H9 (cell line): ENCODE measurements around the gene FOXO1. TPM values are rescaled to one million over a fixed set of nuclear protein-coding genes. Genes with fewer than 3 reads are reported as not detected.

ENCODE experiments used
- DNase-seq: peaks from one replicate; pipeline ENCODE4 v3.0.0-alpha.2; 2017
- H2AFZ ChIP-seq: one replicate; pipeline ENCODE4 v1.6.1; 2013; ENCODE audit warnings: mild to moderate bottlenecking, low read length, control low read depth, moderate library complexity
- H2AK5ac ChIP-seq: 2 replicates; pipeline ENCODE4 v1.6.1; 2013; ENCODE audit warnings: low read length, control low read depth, mixed read lengths; ENCODE audit not compliant: insufficient read length
- H2BK120ac ChIP-seq: one replicate; pipeline ENCODE4 v1.6.1; 2013; ENCODE audit warnings: low read depth, mild to moderate bottlenecking, low read length, control low read depth, inconsistent platforms; ENCODE audit not compliant: poor library complexity, severe bottlenecking
- H2BK12ac ChIP-seq: 2 replicates; pipeline ENCODE4 v1.6.1; 2013; ENCODE audit warnings: low read length, control low read depth, mixed read lengths, low read depth; ENCODE audit not compliant: insufficient read length
- H2BK15ac ChIP-seq: 2 replicates; pipeline ENCODE4 v1.6.1; 2013; ENCODE audit warnings: low read depth, low read length, control low read depth
- H2BK20ac ChIP-seq: one replicate; pipeline ENCODE4 v1.6.1; 2013; ENCODE audit warnings: low read depth, mild to moderate bottlenecking, low read length, control low read depth, inconsistent platforms; ENCODE audit not compliant: poor library complexity, severe bottlenecking
- H2BK5ac ChIP-seq: 2 replicates; pipeline ENCODE4 v1.6.1; 2013; ENCODE audit warnings: low read length, control low read depth, mixed read lengths; ENCODE audit not compliant: insufficient read length
- H3K14ac ChIP-seq: 2 replicates; pipeline ENCODE4 v1.6.1; 2013; ENCODE audit warnings: low read length, control low read depth; ENCODE audit not compliant: insufficient read depth
- H3K18ac ChIP-seq: 2 replicates; pipeline ENCODE4 v1.6.1; 2013; ENCODE audit warnings: low read depth, mild to moderate bottlenecking, mixed read lengths, low read length, control low read depth; ENCODE audit not compliant: insufficient read length
- H3K23ac ChIP-seq: 2 replicates; pipeline ENCODE4 v1.6.1; 2013; ENCODE audit warnings: low read length, control low read depth, mixed read lengths, low read depth; ENCODE audit not compliant: insufficient read length
- H3K23me2 ChIP-seq: 2 replicates; pipeline ENCODE4 v1.6.1; 2013; ENCODE audit warnings: low read depth, mild to moderate bottlenecking, mixed read lengths, low read length, control low read depth; ENCODE audit not compliant: insufficient read length, poor library complexity, severe bottlenecking
- H3K27ac ChIP-seq: 2 replicates; pipeline ENCODE4 v1.5.1; 2013; ENCODE audit warnings: low read length, control low read depth, mixed read lengths, low read depth; ENCODE audit not compliant: insufficient read length
- H3K27me3 ChIP-seq: 2 replicates; pipeline ENCODE4 v1.6.1; 2013; ENCODE audit warnings: low read length, control low read depth, inconsistent platforms; ENCODE audit not compliant: insufficient read depth
- H3K4ac ChIP-seq: 2 replicates; pipeline ENCODE4 v1.6.1; 2013; ENCODE audit warnings: low read depth, mild to moderate bottlenecking, control low read depth, inconsistent platforms, low read length, moderate library complexity
- H3K4me1 ChIP-seq: 2 replicates; pipeline ENCODE4 v1.6.1; 2013; ENCODE audit warnings: low read length, control low read depth, inconsistent platforms; ENCODE audit not compliant: insufficient read depth
- H3K4me2 ChIP-seq: 2 replicates; pipeline ENCODE4 v1.6.1; 2013; ENCODE audit warnings: low read length, control low read depth, mixed read lengths; ENCODE audit not compliant: insufficient read length, insufficient read depth
- H3K56ac ChIP-seq: 2 replicates; pipeline ENCODE4 v1.6.1; 2013; ENCODE audit warnings: low read depth, mild to moderate bottlenecking, mixed read lengths, low read length, control low read depth; ENCODE audit not compliant: insufficient read length
- H3K79me1 ChIP-seq: 2 replicates; pipeline ENCODE4 v1.6.1; 2013; ENCODE audit warnings: low read depth, mild to moderate bottlenecking, moderate library complexity, low read length, control low read depth, inconsistent platforms; ENCODE audit not compliant: insufficient read depth, poor library complexity, severe bottlenecking
- H3K79me2 ChIP-seq: 2 replicates; pipeline ENCODE4 v1.6.1; 2013; ENCODE audit warnings: low read length, control low read depth, inconsistent platforms; ENCODE audit not compliant: insufficient read depth
- H3K9ac ChIP-seq: 2 replicates; pipeline ENCODE4 v1.6.1; 2013; ENCODE audit warnings: low read length, control low read depth, mixed read lengths; ENCODE audit not compliant: insufficient read length; ENCODE audit errors: extremely low read depth
- H3K9me3 ChIP-seq: one replicate; pipeline ENCODE4 v1.6.1; 2013; ENCODE audit warnings: low read depth, low read length, inconsistent platforms; ENCODE audit not compliant: control insufficient read depth
- H3T11ph ChIP-seq: one replicate; pipeline ENCODE4 v1.6.1; 2013; ENCODE audit warnings: mild to moderate bottlenecking, low read length, control low read depth, inconsistent platforms
- H4K20me1 ChIP-seq: one replicate; pipeline ENCODE4 v1.6.1; 2013; ENCODE audit not compliant: control insufficient read depth, insufficient read length, insufficient read depth
- H4K5ac ChIP-seq: 2 replicates; pipeline ENCODE4 v1.6.1; 2013; ENCODE audit warnings: low read depth, mild to moderate bottlenecking, mixed read lengths, low read length, control low read depth; ENCODE audit not compliant: insufficient read length
- H4K8ac ChIP-seq: replicated peaks from 2 replicates; pipeline ENCODE4 v1.6.1; 2013; ENCODE audit warnings: low read length, control low read depth, mixed read lengths, low read depth; ENCODE audit not compliant: insufficient read length
- H4K91ac ChIP-seq: 2 replicates; pipeline ENCODE4 v1.6.1; 2013; ENCODE audit warnings: low read depth, mild to moderate bottlenecking, moderate library complexity, mixed read lengths, low read length, control low read depth; ENCODE audit not compliant: insufficient read length
- H3K27ac Mint-ChIP-seq, 3 experiments: 2 replicates in 2 of 3; 3 replicates in 1 of 3; pipeline ENCODE4 v1.8.0; 2020 to 2021; ENCODE audit warnings: mixed read lengths in 3 of 3, mild to moderate bottlenecking in 1 of 3, moderate library complexity in 1 of 3
- H3K27me3 Mint-ChIP-seq: 2 replicates; pipeline ENCODE4 v1.8.0; 2021; ENCODE audit warnings: low read depth, mild to moderate bottlenecking, moderate library complexity, mixed read lengths
- H3K36me3 Mint-ChIP-seq, 3 experiments: 2 replicates in 2 of 3; 3 replicates in 1 of 3; pipeline ENCODE4 v1.8.0; 2020 to 2021; ENCODE audit warnings: low read depth in 3 of 3, mixed read lengths in 3 of 3; ENCODE audit not compliant: insufficient read depth in 1 of 3
- H3K4me1 Mint-ChIP-seq, 2 experiments: 2 replicates each; pipeline ENCODE4 v1.8.0; 2020; ENCODE audit warnings: mixed read lengths in 2 of 2
- H3K4me3 Mint-ChIP-seq, 2 experiments: 2 replicates in 1 of 2; 3 replicates in 1 of 2; pipeline ENCODE4 v1.8.0; 2020 to 2021; ENCODE audit warnings: mild to moderate bottlenecking in 2 of 2, mixed read lengths in 2 of 2, moderate library complexity in 1 of 2
- H3K9me3 Mint-ChIP-seq, 2 experiments: 2 replicates in 1 of 2; 3 replicates in 1 of 2; pipeline ENCODE4 v1.8.0; 2020; ENCODE audit warnings: mild to moderate bottlenecking in 2 of 2, mixed read lengths in 2 of 2, moderate library complexity in 1 of 2
- WGBS: extraction: QIAGEN DNeasy Blood & Tissue Kit; methylation state at CpG from one replicate; pipeline ENCODE4 v1.1.7; 2013; ENCODE audit warnings: missing lambda C conversion rate, low lambda C conversion rate, mixed read lengths; ENCODE audit not compliant: insufficient read length; ENCODE audit errors: extremely low coverage; 5-methylcytosine and 5-hydroxymethylcytosine counted together
- total RNA-seq: library from RNA; stranded (reverse); gene quantifications from 2 replicates; pipeline ENCODE4 v1.2.1, GENCODE V29; 2021
- TF ChIP-seq, protein P1 (sequence below): fragments of 200-600 bp; sonication (generic); conservative IDR thresholded peaks from 3 replicates; pipeline ENCODE4 v1.8.0; 2021; ENCODE audit warnings: antibody characterized with exemption, mild to moderate bottlenecking

Gene FOXO1
- total RNA-seq, 1 experiment from 2014 or later: 44.6 TPM

DNA sequence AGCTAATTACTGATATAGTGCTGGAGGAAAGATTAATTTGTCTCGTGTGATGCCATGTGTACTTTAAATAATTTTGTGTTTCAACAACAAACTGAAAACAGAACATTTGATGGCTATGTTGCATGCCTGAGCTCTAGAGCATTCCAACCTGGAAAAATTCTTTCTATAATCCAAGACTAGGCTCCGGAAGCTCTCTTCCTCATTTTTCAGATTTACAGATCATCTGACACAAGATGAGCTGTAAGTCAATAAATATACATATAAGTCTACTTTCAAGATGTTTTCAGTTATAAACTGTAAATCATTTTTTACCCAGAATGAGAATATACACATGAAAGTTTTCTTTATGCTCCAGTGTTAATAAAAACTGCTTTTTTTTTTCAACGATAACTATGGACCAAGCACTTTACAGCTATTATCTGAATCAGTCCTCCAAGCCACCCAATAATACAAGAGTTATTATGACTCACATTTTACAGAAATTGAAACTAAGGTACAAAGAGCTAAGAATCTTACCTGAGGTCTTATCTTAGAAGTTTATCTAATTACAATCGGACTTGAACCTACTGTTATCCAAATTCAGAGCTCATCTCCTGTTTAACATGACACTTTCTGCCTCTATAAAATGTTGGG, 6.4 kb upstream of the FOXO1 start:
- H3K23ac ChIP-seq: no peak overlapping the region
- H3K56ac ChIP-seq: no peak overlapping the region
- no peak overlapping the region for H4K8ac ChIP-seq
- H3K79me2 ChIP-seq: no peaks in the 10 kb centered on the region
- DNase-seq: no peak
- H3K4me2 ChIP-seq: no peak overlapping the region
- no peak overlapping the region for H2BK120ac ChIP-seq
- peak overlapping the region; percentile 60 for H3K27ac ChIP-seq
- no CpG with 5 or more reads among the region's 4 CpGs for WGBS
- Mint-ChIP-seq H3K4me1 (peaks cover 68% of the 10 kb centered on the region in 2 experiments), H3K36me3 (no peaks in the 10 kb centered on the region), H3K27me3 (no peaks in the 10 kb centered on the region), H3K9me3 (no peaks in the 10 kb centered on the region), H3K4me3 (peak overlapping the region; percentile 11 to 31; a peak in 2 of 5 replicates), H3K27ac (peak overlapping the region; percentile 47 to 98 (median 96))
- no peak overlapping the region for H2BK20ac ChIP-seq
- no peak overlapping the region for H4K91ac ChIP-seq
- H4K5ac ChIP-seq: no peak overlapping the region
- no peaks in the 10 kb centered on the region for H3K23me2 ChIP-seq
- H3K14ac ChIP-seq: no peak overlapping the region
- no peaks in the 10 kb centered on the region for H3K9me3 ChIP-seq
- TF ChIP-seq, protein P1, sequence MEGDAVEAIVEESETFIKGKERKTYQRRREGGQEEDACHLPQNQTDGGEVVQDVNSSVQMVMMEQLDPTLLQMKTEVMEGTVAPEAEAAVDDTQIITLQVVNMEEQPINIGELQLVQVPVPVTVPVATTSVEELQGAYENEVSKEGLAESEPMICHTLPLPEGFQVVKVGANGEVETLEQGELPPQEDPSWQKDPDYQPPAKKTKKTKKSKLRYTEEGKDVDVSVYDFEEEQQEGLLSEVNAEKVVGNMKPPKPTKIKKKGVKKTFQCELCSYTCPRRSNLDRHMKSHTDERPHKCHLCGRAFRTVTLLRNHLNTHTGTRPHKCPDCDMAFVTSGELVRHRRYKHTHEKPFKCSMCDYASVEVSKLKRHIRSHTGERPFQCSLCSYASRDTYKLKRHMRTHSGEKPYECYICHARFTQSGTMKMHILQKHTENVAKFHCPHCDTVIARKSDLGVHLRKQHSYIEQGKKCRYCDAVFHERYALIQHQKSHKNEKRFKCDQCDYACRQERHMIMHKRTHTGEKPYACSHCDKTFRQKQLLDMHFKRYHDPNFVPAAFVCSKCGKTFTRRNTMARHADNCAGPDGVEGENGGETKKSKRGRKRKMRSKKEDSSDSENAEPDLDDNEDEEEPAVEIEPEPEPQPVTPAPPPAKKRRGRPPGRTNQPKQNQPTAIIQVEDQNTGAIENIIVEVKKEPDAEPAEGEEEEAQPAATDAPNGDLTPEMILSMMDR: no peak
- no peak overlapping the region for H2AK5ac ChIP-seq
- H3T11ph ChIP-seq: no peak overlapping the region
- H3K27me3 ChIP-seq: no peaks in the 10 kb centered on the region
- H3K9ac ChIP-seq: no peak overlapping the region
- no peak overlapping the region for H2AFZ ChIP-seq
- no peaks in the 10 kb centered on the region for H4K20me1 ChIP-seq
- H2BK5ac ChIP-seq: no peak overlapping the region
- H3K4ac ChIP-seq: no peak overlapping the region
- H3K18ac ChIP-seq: no peak overlapping the region
- H2BK12ac ChIP-seq: no peak overlapping the region
- no peaks in the 10 kb centered on the region for H3K79me1 ChIP-seq
- H2BK15ac ChIP-seq: no peak overlapping the region
- peaks cover 7% of the 10 kb centered on the region for H3K4me1 ChIP-seq
